Endothelial cell of umbilical vein (primary cell): ENCODE data around the gene VAC14. TPM values are rescaled to one million over a fixed set of nuclear protein-coding genes. Genes with fewer than 3 reads are reported as not detected.

Experiments
- BruUV-seq: library from RNA; stranded (reverse); fragments of 400-500 nt; replicated peaks from 2 replicates; lab custom pipeline; 2021; lab: Mats Ljungman, UMichigan
- CTCF ChIA-PET: fragments of 300-600, 350-600 bp; sonication (Branson Sonifier 250); formaldehyde crosslinking; loops from one replicate; lab custom pipeline; 2021; ENCODE audit warnings: antibody characterized with exemption, inconsistent platforms; lab: Charles Lee
- POLR2A ChIA-PET: fragments of 300-600, 350-600 bp; sonication (Branson Sonifier 250); formaldehyde crosslinking; loops from one replicate; lab custom pipeline; 2021; ENCODE audit warnings: antibody characterized with exemption, inconsistent platforms; lab: Charles Lee
- DNase-seq: peaks from one replicate; pipeline ENCODE4 v3.0.0-alpha.2; 2011; ENCODE audit warnings: low read depth, low spot score
- FAIRE-seq: peaks from 2 replicates; lab custom pipeline; 2011; peaks lifted over from hg19 to GRCh38; lab: Jason Lieb, UNC
- H2AFZ ChIP-seq: 2 replicates; pipeline ENCODE4 v1.6.0; 2012; ENCODE audit warnings: low read depth, low read length, control low read depth, inconsistent platforms
- H3K27ac ChIP-seq: 2 replicates; pipeline ENCODE4 v1.5.1; 2011; ENCODE audit warnings: low read depth, mild to moderate bottlenecking, control low read depth, low read length, moderate library complexity; ENCODE audit not compliant: insufficient read depth
- H3K27me3 ChIP-seq, 2 experiments: 2 replicates each; pipeline versions ENCODE4 v1.6.0 to v1.6.1; 2011; ENCODE audit warnings: low read length in 2 of 2, mixed read lengths in 1 of 2; ENCODE audit not compliant: control insufficient read depth in 2 of 2, insufficient read depth in 2 of 2
- H3K36me3 ChIP-seq, 2 experiments: 2 replicates in 1 of 2; 3 replicates in 1 of 2; pipeline ENCODE4 v1.5.1; 2011; ENCODE audit warnings: low read length in 2 of 2, mild to moderate bottlenecking in 1 of 2, moderate library complexity in 1 of 2; ENCODE audit not compliant: control insufficient read depth in 2 of 2, insufficient read depth in 2 of 2; ENCODE audit errors: extremely low read depth in 1 of 2
- H3K4me1 ChIP-seq: 3 replicates; pipeline ENCODE4 v1.5.1; 2011; ENCODE audit warnings: mild to moderate bottlenecking, low read length; ENCODE audit not compliant: control insufficient read depth, insufficient read depth; ENCODE audit errors: extremely low read depth
- H3K4me2 ChIP-seq: 2 replicates; pipeline ENCODE4 v1.6.1; 2011; ENCODE audit warnings: low read length, control low read depth, mixed read lengths; ENCODE audit not compliant: insufficient read depth
- H3K4me3 ChIP-seq, 3 experiments: fragments of 200-600 bp in 1 of 3; sonication (generic), shearing (Covaris generic) in 1 of 3; replicated peaks in 1 of 3; 2 replicates each; pipeline ENCODE4 v1.5.1; 2011 to 2016; ENCODE audit warnings: control low read depth in 3 of 3, low read length in 3 of 3, mild to moderate bottlenecking in 2 of 3, inconsistent platforms in 1 of 3, low read depth in 1 of 3, moderate library complexity in 1 of 3; ENCODE audit not compliant: insufficient read depth in 1 of 3
- H3K79me2 ChIP-seq: 2 replicates; pipeline ENCODE4 v1.6.0; 2012; ENCODE audit warnings: low read length, inconsistent platforms; ENCODE audit not compliant: control insufficient read depth, insufficient read depth
- H3K9ac ChIP-seq: replicated peaks from 2 replicates; pipeline ENCODE3; 2011; ENCODE audit warnings: low read length, control low read depth; ENCODE audit not compliant: insufficient read depth; ENCODE audit errors: extremely low read depth
- H3K9me1 ChIP-seq: replicated peaks from 3 replicates; pipeline ENCODE4 v1.6.0; 2011; ENCODE audit warnings: mild to moderate bottlenecking, low read length; ENCODE audit not compliant: control insufficient read depth, insufficient read depth; ENCODE audit errors: extremely low read depth
- H3K9me3 ChIP-seq: replicated peaks from 2 replicates; pipeline ENCODE4 v1.5.1; 2012; ENCODE audit warnings: low read length, inconsistent platforms; ENCODE audit not compliant: control insufficient read depth, insufficient read depth
- H4K20me1 ChIP-seq: replicated peaks from 2 replicates; pipeline ENCODE3; 2011; ENCODE audit warnings: mild to moderate bottlenecking, low read length; ENCODE audit not compliant: control insufficient read depth, insufficient read depth; ENCODE audit errors: extremely low read depth
- EZH2 ChIP-seq: IDR thresholded peaks from 2 replicates; pipeline ENCODE4 v1.6.1; 2012; ENCODE audit warnings: borderline replicate concordance, low read depth, mild to moderate bottlenecking, moderate library complexity, low read length, inconsistent platforms; ENCODE audit not compliant: severe bottlenecking
- FOS ChIP-seq: IDR thresholded peaks from 2 replicates; pipeline ENCODE4 v1.6.1; 2011; ENCODE audit warnings: mild to moderate bottlenecking, low read length, moderate library complexity, borderline replicate concordance; ENCODE audit not compliant: insufficient read depth
- GATA2 ChIP-seq: IDR thresholded peaks from 2 replicates; pipeline ENCODE4 v1.7.0; 2011; ENCODE audit warnings: low read depth, mild to moderate bottlenecking, moderate library complexity, mixed read lengths, low read length; ENCODE audit not compliant: insufficient read length, insufficient read depth
- JUN ChIP-seq: IDR thresholded peaks from 2 replicates; pipeline ENCODE4 v1.6.1; 2011; ENCODE audit warnings: borderline replicate concordance, low read depth; ENCODE audit not compliant: insufficient read length, insufficient read depth
- MAX ChIP-seq: IDR thresholded peaks from 2 replicates; pipeline ENCODE4 v1.6.1; 2011; ENCODE audit not compliant: insufficient read depth, insufficient read length
- MYC ChIP-seq: IDR thresholded peaks from one replicate; pipeline ENCODE4 v1.6.1; 2011; ENCODE audit warnings: mild to moderate bottlenecking, low read depth, low read length
- POLR2A ChIP-seq: IDR thresholded peaks from 2 replicates; pipeline ENCODE4 v1.6.1; 2012; ENCODE audit warnings: low read depth, mild to moderate bottlenecking, control low read depth, low read length
- POLR2AphosphoS5 ChIP-seq: IDR thresholded peaks from 2 replicates; pipeline ENCODE4 v1.6.1; 2012; ENCODE audit warnings: low read depth, mild to moderate bottlenecking, control low read depth, low read length, moderate library complexity; ENCODE audit not compliant: insufficient read depth
- dilution Hi-C: fragments of 300-500 bp; cut with MboI; formaldehyde crosslinking; loops from one replicate; pipeline ENCODE4 v1.15.0; 2019; ENCODE audit warnings: low sequenced_read_pairs; ENCODE audit not compliant: extremely low pct_ligation_motif_present
- intact Hi-C: fragments of 100-400 bp; cut with micrococcal nuclease; formaldehyde crosslinking; loops from one replicate; pipeline ENCODE4 v1.10.0; 2022
- polyA plus RNA-seq, 4 experiments: library from polyadenylated mRNA; depleted of rRNA in 3 of 4; stranded (reverse) in 3 of 4; unstranded in 1 of 4; fragments of >200 nt; gene quantifications; 2 replicates each; pipeline versions ENCODE4 v1.2.1 to v1.2.3, GENCODE V29; 2011 to 2012; ENCODE audit warnings: missing spikeins in 1 of 4
- total RNA-seq: library from RNA; stranded (reverse); gene quantifications from 2 replicates; pipeline ENCODE4 v1.2.3, GENCODE V29; 2021
- TF ChIP-seq, protein P1 (sequence below), 2 donors: IDR thresholded peaks; 1 replicate in 1 of 2; 2 replicates in 1 of 2; pipeline ENCODE4 v1.5.1; 2011; ENCODE audit warnings: low read length in 2 of 2, mild to moderate bottlenecking in 2 of 2, moderate library complexity in 2 of 2, control low read depth in 1 of 2, inconsistent platforms in 1 of 2, low read depth in 1 of 2; ENCODE audit not compliant: insufficient read depth in 1 of 2; ENCODE audit errors: extremely low read depth in 1 of 2

The VAC14 gene
- total and polyA plus RNA-seq, 2 donors (not counting 3 experiments of a cell fraction or from before 2014, with no cell fraction given): 37.6 to 57.9 TPM

GRCh38 chr16:70712942-70713341, 88.0 kb downstream of the VAC14 start:
- no peaks in the 10 kb centered on the region for H3K27me3 ChIP-seq
- dilution Hi-C loops: no loop called here
- ChIA-PET POLR2A (no interaction called here), CTCF (interaction anchor here (1.2 kb wide), 1 partner anchor 26 kb away, joined by 3 read pairs; no protein-coding TSS in a partner anchor)
- no peak for DNase-seq
- no peaks in the 10 kb centered on the region for H3K79me2 ChIP-seq
- H3K4me1 ChIP-seq: peaks cover 22% of the 10 kb centered on the region
- no peak for FAIRE-seq
- no peaks in the 10 kb centered on the region for H4K20me1 ChIP-seq
- TF ChIP-seq POLR2AphosphoS5 (no peak), POLR2A (no peak), EZH2 (no peak), MYC (no peak), MAX (no peak), GATA2 (no peak), JUN (no peak), FOS (no peak)
- TF ChIP-seq, protein P1, sequence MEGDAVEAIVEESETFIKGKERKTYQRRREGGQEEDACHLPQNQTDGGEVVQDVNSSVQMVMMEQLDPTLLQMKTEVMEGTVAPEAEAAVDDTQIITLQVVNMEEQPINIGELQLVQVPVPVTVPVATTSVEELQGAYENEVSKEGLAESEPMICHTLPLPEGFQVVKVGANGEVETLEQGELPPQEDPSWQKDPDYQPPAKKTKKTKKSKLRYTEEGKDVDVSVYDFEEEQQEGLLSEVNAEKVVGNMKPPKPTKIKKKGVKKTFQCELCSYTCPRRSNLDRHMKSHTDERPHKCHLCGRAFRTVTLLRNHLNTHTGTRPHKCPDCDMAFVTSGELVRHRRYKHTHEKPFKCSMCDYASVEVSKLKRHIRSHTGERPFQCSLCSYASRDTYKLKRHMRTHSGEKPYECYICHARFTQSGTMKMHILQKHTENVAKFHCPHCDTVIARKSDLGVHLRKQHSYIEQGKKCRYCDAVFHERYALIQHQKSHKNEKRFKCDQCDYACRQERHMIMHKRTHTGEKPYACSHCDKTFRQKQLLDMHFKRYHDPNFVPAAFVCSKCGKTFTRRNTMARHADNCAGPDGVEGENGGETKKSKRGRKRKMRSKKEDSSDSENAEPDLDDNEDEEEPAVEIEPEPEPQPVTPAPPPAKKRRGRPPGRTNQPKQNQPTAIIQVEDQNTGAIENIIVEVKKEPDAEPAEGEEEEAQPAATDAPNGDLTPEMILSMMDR (IDR thresholded peaks at IDR 0.05; ENCODE audit: extremely low read depth in 1 of 2, insufficient read depth in 1 of 2, low read depth in 1 of 2, low read length in 2 of 2): no peak
- H3K27ac ChIP-seq: no peak overlapping the region
- H3K36me3 ChIP-seq: no peaks in the 10 kb centered on the region
- H3K9me1 ChIP-seq: no peaks in the 10 kb centered on the region
- intact Hi-C loops: no loop called here
- H3K4me2 ChIP-seq: no peak overlapping the region
- no peak overlapping the region for H3K4me3 ChIP-seq
- no peak overlapping the region for H2AFZ ChIP-seq
- no peaks in the 10 kb centered on the region for H3K9me3 ChIP-seq
- no peak overlapping the region for H3K9ac ChIP-seq
- no TSS peak for BruUV-seq
